ENCODE results near the gene CSF3R. TPM values are rescaled to one million over a fixed set of nuclear protein-coding genes. Genes with fewer than 3 reads are reported as not detected.

Gene CSF3R
- total RNA-seq, 1 donor: not detected

DNA sequence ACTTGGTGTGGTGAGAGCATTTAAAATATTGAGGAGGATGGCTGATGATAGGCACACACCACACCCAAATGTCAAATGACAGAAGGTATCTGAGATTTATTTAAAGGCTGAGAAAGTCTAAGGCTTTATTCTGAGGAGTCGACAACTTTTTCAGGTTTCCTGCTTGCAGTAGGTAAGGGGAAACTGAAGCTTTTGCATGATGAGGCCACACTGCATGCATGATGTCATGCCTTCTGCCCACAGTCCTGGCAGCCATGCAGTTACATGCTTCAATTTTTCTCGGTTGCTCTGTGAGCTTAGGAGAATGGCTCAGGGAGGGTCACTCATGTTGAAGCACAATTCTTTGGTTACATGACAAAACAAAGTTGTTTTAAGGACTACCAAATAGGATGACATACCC, 39.4 kb downstream of the CSF3R start:
- no peak overlapping the region for H3K4me3 ChIP-seq (ENCODE audit: low read depth, low read length)
- DNase-seq (ENCODE audit: low read depth): no peak
- TF ChIP-seq, protein P1, sequence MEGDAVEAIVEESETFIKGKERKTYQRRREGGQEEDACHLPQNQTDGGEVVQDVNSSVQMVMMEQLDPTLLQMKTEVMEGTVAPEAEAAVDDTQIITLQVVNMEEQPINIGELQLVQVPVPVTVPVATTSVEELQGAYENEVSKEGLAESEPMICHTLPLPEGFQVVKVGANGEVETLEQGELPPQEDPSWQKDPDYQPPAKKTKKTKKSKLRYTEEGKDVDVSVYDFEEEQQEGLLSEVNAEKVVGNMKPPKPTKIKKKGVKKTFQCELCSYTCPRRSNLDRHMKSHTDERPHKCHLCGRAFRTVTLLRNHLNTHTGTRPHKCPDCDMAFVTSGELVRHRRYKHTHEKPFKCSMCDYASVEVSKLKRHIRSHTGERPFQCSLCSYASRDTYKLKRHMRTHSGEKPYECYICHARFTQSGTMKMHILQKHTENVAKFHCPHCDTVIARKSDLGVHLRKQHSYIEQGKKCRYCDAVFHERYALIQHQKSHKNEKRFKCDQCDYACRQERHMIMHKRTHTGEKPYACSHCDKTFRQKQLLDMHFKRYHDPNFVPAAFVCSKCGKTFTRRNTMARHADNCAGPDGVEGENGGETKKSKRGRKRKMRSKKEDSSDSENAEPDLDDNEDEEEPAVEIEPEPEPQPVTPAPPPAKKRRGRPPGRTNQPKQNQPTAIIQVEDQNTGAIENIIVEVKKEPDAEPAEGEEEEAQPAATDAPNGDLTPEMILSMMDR (IDR thresholded peaks at IDR 0.05; ENCODE audit: insufficient read depth, low read length): no peak

DNA sequence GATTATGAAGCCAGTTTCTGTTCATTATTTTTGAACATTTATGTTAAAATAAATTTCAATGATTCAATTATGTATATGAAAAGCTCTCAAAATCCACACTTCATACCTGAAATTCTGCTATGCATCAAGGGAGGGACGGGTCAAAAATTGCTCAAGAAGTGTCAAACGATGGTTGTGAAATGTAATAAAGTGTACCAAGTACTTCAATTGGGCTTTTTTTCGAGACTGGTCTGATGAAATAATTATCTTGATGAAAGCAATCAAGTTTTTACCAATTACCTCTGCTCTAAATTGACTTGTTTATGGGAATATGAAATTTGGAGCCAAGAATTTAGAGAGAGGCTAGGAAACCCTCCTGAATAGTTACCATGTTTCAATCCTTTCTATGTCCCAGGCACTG, 40.4 kb downstream of the CSF3R start:
- no peak overlapping the region for H3K4me3 ChIP-seq (ENCODE audit: low read depth, low read length)
- DNase-seq (ENCODE audit: low read depth): no peak
- TF ChIP-seq, protein P1 (IDR thresholded peaks at IDR 0.05; ENCODE audit: insufficient read depth, low read length): no peak

DNA sequence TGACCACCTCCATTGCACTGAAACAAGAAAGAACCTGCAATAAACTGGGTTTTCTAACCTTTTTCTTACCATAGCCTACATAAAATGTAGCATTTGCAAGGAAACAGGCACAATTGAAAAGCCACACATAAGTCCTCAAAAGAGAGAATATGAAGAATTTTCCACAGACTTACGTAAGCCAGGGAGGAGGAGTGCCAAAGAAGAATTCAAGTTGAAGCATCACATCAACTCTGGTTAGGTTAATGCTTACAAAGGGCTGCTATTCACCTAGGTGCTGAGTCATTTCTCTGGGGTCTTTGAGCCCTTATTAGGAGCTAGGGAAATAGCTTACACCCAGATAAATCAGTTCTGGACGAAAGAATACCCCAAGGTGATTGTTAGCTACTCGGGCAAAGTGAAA, 42.1 kb downstream of the CSF3R start:
- DNase-seq (ENCODE audit: low read depth): no peak
- H3K4me3 ChIP-seq (ENCODE audit: low read depth, low read length): no peak overlapping the region
- TF ChIP-seq, protein P1 (IDR thresholded peaks at IDR 0.05; ENCODE audit: insufficient read depth, low read length): no peak

DNA sequence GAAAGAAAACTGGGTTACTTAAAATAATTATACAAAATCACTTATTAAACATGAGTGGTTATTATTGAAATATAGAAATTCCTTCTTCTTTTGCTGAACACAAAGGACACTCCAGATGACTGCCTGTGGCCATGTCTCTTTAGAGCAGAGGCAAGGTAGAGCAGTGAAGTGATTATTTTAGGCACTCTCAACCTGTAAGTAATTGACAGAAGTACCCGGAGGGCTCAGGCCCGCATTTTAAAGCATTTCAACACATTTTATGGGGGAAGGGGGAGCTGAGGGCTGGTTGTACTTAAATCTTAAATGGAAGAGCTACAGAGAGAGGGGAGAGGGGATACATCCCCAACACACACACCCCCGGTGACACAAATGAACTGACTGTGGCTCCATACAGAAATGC, 42.7 kb downstream of the CSF3R start:
- no peak for DNase-seq (ENCODE audit: low read depth)
- TF ChIP-seq, protein P1 (IDR thresholded peaks at IDR 0.05; ENCODE audit: insufficient read depth, low read length): no peak
- no peak overlapping the region for H3K4me3 ChIP-seq (ENCODE audit: low read depth, low read length)

DNA sequence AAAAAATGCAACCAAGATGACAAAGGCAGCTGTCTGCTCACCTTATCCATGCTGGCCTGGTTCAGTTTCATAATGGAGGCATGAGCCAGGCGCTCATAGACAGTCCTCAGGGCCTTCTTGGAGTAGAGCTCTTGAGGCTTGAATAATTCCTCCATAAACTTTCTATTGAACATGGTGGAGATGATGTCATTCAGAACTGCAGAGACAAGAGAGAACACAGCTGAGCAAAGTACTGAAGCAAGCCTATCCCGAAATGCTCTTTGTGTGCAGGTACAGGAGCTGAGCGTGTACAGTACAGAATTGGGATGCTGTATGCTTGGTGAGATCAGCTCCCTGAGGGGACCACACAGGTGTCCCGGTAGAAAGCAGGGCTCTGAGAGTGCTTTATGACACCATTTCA, 44.0 kb downstream of the CSF3R start:
- TF ChIP-seq, protein P1 (IDR thresholded peaks at IDR 0.05; ENCODE audit: insufficient read depth, low read length): no peak
- no peak overlapping the region for H3K4me3 ChIP-seq (ENCODE audit: low read depth, low read length)
- no peak for DNase-seq (ENCODE audit: low read depth)

DNA sequence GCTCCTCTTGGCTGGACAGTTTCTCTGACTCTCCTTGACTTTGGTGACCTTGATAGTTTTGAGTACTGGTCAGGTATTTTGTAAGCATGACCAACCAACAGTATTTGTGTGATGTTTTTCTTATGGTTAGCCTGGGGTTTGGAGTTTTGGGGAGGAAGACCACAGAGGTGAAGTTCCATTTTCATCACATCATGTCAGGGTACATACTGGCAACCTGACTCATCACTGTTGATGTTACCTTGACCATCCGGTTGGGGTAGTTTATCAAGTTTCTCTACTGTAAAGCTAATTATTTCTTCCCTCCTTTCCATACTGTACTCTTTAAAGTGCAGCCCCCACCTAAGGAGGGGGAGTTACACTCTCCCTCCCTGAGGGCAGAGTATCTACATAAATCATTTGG, 45.9 kb downstream of the CSF3R start:
- no peak for DNase-seq (ENCODE audit: low read depth)
- H3K4me3 ChIP-seq (ENCODE audit: low read depth, low read length): no peak overlapping the region
- TF ChIP-seq, protein P1 (IDR thresholded peaks at IDR 0.05; ENCODE audit: insufficient read depth, low read length): no peak

DNA sequence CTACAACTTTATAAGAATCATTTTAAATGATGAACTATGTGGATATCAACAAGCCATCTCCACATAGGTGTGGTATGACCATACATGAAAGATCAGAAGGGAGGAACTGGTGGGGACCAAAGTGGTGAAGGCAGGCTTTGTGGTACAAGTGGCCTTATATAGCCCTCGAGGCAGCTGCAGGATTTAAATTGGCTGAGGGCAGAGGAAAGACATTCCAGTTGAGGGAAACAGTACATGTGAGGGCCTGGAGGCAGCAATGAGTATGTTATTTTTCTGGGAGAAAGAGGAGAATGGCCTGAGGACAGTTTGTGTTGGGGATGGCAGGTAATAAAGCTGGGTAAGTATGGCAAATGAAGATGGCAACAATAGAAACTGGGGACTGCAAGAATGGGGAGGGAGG, 49.6 kb downstream of the CSF3R start:
- no peak for DNase-seq (ENCODE audit: low read depth)
- H3K4me3 ChIP-seq (ENCODE audit: low read depth, low read length): no peak overlapping the region
- TF ChIP-seq, protein P1 (IDR thresholded peaks at IDR 0.05; ENCODE audit: insufficient read depth, low read length): no peak

All from fibroblast of the aortic adventitia (primary cell).